ENCODE results near the gene ZFYVE19. TPM values are rescaled to one million over a fixed set of nuclear protein-coding genes. Genes with fewer than 3 reads are reported as not detected.

Gene ZFYVE19
- total and polyA plus RNA-seq, 2 of the 13 experiments (the other 11 are each of a cell fraction or from before 2014, with no cell fraction given): 23.3 to 44.0 TPM

DNA sequence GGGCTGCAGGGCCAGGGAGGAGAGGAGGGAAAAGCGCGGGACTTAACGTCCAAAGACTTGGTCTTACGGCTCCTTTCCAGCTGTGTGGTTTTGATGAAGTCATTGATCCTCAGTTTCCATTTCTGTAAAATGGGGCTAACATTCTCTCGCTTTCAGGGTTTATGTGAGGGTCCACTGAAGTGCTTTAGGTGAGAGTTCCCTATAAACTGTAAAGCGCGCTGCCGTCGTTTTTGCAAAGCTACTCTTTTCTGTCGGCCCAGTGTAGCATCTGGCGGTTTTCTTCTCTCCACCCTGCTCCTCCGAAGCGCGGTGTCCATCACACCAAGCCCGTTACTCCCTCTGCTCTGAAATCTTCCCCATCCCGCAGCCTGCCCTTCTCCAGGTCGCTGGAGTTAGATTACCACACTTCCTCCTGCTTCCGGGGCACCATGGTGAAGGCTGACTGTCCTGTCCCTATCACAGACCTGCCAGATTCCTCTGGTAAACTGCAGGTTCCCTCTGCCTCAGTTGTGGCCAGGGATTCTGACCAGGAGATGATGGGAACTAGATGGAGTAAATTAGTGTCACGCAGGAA is 1.1 kb downstream of the ZFYVE19 start (continued):
- TF ChIP-seq RCOR2 (CRISPR knock-in tag; IDR thresholded peaks at IDR 0.05) (peak; percentile 47; the same call in 1 of the 2 replicates), KAT8 (CRISPR knock-in tag; IDR thresholded peaks at IDR 0.05) (no peak), SNRNP70 (IDR thresholded peaks at IDR 0.05; ENCODE audit: low read depth, low read length) (no peak), ZFP82 (CRISPR knock-in tag; IDR thresholded peaks at IDR 0.05; ENCODE audit: borderline replicate concordance) (no peak), TRAFD1 (CRISPR knock-in tag; IDR thresholded peaks at IDR 0.05; ENCODE audit: borderline replicate concordance) (no peak), ATAD3A (CRISPR knock-in tag; IDR thresholded peaks at IDR 0.05) (no peak), STAT5B (CRISPR knock-in tag; IDR thresholded peaks at IDR 0.05) (0 out of 2 replicates have a peak, but pooled peaks have one; percentile 6), RBFOX2 (IDR thresholded peaks at IDR 0.05; ENCODE audit: low read depth, low read length) (no peak), AGO1 (IDR thresholded peaks at IDR 0.05; ENCODE audit: low read depth, low read length, poor library complexity, severe bottlenecking) (no peak), ZNF251 (CRISPR knock-in tag; IDR thresholded peaks at IDR 0.05) (no peak), SRSF9 (IDR thresholded peaks at IDR 0.05; ENCODE audit: borderline replicate concordance, insufficient read depth, low read depth, low read length, poor library complexity, severe bottlenecking) (no peak), ZNF550 (CRISPR knock-in tag; IDR thresholded peaks at IDR 0.05; ENCODE audit: borderline replicate concordance) (no peak), FOXA3 (CRISPR knock-in tag; IDR thresholded peaks at IDR 0.05) (no peak), ADNP (CRISPR knock-in tag; IDR thresholded peaks at IDR 0.05) (0 out of 2 replicates have a peak, but pooled peaks have one; percentile 22), ZNF138 (CRISPR knock-in tag; IDR thresholded peaks at IDR 0.05; ENCODE audit: low read depth) (no peak), IKZF1 (IDR thresholded peaks at IDR 0.05) (no peak), ZFP90 (CRISPR knock-in tag; IDR thresholded peaks at IDR 0.05; ENCODE audit: borderline replicate concordance) (no peak; the same call in 1 of the 2 replicates), TAF15 (IDR thresholded peaks at IDR 0.05; ENCODE audit: low read depth, low read length, poor library complexity, severe bottlenecking) (no peak), NFYC (CRISPR knock-in tag; IDR thresholded peaks at IDR 0.05) (no peak), ZNF577 (CRISPR knock-in tag; IDR thresholded peaks at IDR 0.05; ENCODE audit: borderline replicate concordance, low read depth) (no peak), TOE1 (CRISPR knock-in tag; IDR thresholded peaks at IDR 0.05) (no peak), KDM3A (CRISPR knock-in tag; IDR thresholded peaks at IDR 0.05; ENCODE audit: low read depth) (no peak)
- TF ChIP-seq, protein P1, sequence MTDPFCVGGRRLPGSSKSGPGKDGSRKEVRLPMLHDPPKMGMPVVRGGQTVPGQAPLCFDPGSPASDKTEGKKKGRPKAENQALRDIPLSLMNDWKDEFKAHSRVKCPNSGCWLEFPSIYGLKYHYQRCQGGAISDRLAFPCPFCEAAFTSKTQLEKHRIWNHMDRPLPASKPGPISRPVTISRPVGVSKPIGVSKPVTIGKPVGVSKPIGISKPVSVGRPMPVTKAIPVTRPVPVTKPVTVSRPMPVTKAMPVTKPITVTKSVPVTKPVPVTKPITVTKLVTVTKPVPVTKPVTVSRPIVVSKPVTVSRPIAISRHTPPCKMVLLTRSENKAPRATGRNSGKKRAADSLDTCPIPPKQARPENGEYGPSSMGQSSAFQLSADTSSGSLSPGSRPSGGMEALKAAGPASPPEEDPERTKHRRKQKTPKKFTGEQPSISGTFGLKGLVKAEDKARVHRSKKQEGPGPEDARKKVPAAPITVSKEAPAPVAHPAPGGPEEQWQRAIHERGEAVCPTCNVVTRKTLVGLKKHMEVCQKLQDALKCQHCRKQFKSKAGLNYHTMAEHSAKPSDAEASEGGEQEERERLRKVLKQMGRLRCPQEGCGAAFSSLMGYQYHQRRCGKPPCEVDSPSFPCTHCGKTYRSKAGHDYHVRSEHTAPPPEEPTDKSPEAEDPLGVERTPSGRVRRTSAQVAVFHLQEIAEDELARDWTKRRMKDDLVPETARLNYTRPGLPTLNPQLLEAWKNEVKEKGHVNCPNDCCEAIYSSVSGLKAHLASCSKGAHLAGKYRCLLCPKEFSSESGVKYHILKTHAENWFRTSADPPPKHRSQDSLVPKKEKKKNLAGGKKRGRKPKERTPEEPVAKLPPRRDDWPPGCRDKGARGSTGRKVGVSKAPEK (CRISPR knock-in tag; IDR thresholded peaks at IDR 0.05; ENCODE audit: borderline replicate concordance): no peak
- TF ChIP-seq, protein P2, sequence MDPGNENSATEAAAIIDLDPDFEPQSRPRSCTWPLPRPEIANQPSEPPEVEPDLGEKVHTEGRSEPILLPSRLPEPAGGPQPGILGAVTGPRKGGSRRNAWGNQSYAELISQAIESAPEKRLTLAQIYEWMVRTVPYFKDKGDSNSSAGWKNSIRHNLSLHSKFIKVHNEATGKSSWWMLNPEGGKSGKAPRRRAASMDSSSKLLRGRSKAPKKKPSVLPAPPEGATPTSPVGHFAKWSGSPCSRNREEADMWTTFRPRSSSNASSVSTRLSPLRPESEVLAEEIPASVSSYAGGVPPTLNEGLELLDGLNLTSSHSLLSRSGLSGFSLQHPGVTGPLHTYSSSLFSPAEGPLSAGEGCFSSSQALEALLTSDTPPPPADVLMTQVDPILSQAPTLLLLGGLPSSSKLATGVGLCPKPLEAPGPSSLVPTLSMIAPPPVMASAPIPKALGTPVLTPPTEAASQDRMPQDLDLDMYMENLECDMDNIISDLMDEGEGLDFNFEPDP (CRISPR knock-in tag; conservative IDR thresholded peaks at IDR 0.05): no peak
- TF ChIP-seq, protein P3, sequence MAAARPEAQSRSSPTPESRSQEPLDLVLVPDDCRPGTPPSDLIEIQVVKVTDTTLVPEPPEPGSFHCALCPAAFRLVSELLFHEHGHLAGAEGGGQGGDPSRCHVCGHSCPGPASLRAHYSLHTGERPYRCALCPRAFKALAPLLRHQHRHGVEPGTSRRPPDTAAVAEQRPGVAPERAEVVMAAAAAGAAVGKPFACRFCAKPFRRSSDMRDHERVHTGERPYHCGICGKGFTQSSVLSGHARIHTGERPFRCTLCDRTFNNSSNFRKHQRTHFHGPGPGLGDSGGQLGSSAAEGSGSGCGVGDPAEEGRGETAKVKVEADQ (CRISPR knock-in tag; IDR thresholded peaks at IDR 0.05; ENCODE audit: borderline replicate concordance): no peak

Measured in HepG2 (cell line).